Skeletal muscle tissue (tissue), 4 donors: ENCODE data around the gene ADCY10. TPM values are rescaled to one million over a fixed set of nuclear protein-coding genes. Genes with fewer than 3 reads are reported as not detected.
"Not testable (repeated sequence)": the region's sequence is repeated elsewhere in the genome, so short reads cannot be mapped to it uniquely, and the experiment has no call there.

Experiments
- H3K27ac ChIP-seq: one replicate; pipeline ENCODE4 v1.7.0; 2013; ENCODE audit warnings: mild to moderate bottlenecking, low read depth, low read length, inconsistent platforms
- H3K27me3 ChIP-seq, 3 donors: one replicate each; pipeline ENCODE4 v1.7.0; 2013; ENCODE audit warnings: low read length in 3 of 3; ENCODE audit not compliant: control insufficient read depth in 3 of 3, insufficient read depth in 3 of 3
- H3K36me3 ChIP-seq, 3 donors: one replicate each; pipeline ENCODE4 v1.7.0; 2013; ENCODE audit warnings: low read length in 3 of 3; ENCODE audit not compliant: control insufficient read depth in 3 of 3, insufficient read depth in 3 of 3
- H3K4me1 ChIP-seq, 3 donors: one replicate each; pipeline ENCODE4 v1.7.0; 2013; ENCODE audit warnings: low read length in 3 of 3, mild to moderate bottlenecking in 3 of 3; ENCODE audit not compliant: control insufficient read depth in 3 of 3, insufficient read depth in 3 of 3
- H3K4me3 ChIP-seq, 3 donors: one replicate each; pipeline ENCODE4 v1.7.0; 2013; ENCODE audit warnings: low read length in 3 of 3
- H3K9ac ChIP-seq, 3 donors: one replicate each; pipeline ENCODE4 v1.7.0; 2013; ENCODE audit warnings: low read length in 3 of 3, mild to moderate bottlenecking in 3 of 3, moderate library complexity in 2 of 3, low read depth in 1 of 3
- H3K9me3 ChIP-seq, 3 donors: one replicate each; pipeline ENCODE4 v1.7.0; 2013; ENCODE audit warnings: low read length in 3 of 3; ENCODE audit not compliant: control insufficient read depth in 3 of 3
- total RNA-seq: library from RNA; depleted of rRNA; stranded (reverse); fragments of >200 nt; gene quantifications from one replicate; pipeline ENCODE4 v1.2.3, GENCODE V29; 2014
- donor health status: Osteomylitis.

ADCY10 gene
- total RNA-seq, 1 donor from 2014 or later = under 0.01 TPM

GRCh38 chr1:167876597-167877175 is 37.2 kb downstream of the ADCY10 start:
- no peaks in the 10 kb centered on the region for H3K27me3 ChIP-seq
- no peaks in the 10 kb centered on the region for H3K36me3 ChIP-seq
- no peak overlapping the region for H3K27ac ChIP-seq
- no peaks in the 10 kb centered on the region for H3K9me3 ChIP-seq
- H3K4me3 ChIP-seq = no peak overlapping the region
- no peak overlapping the region for H3K9ac ChIP-seq
- no peaks in the 10 kb centered on the region for H3K4me1 ChIP-seq

- H3K27ac ChIP-seq = no peak overlapping the region
- no peak overlapping the region for H3K4me3 ChIP-seq
- no peaks in the 10 kb centered on the region for H3K36me3 ChIP-seq
- no peaks in the 10 kb centered on the region for H3K9me3 ChIP-seq
- no peaks in the 10 kb centered on the region for H3K4me1 ChIP-seq
- H3K27me3 ChIP-seq = no peaks in the 10 kb centered on the region
- no peak overlapping the region for H3K9ac ChIP-seq
Observed at GRCh38 chr1:167871331-167871730, 42.6 kb downstream of the ADCY10 start.

GRCh38 chr1:167869157-167870001 is 44.6 kb downstream of the ADCY10 start:
- not testable (repeated sequence) for H3K9me3 ChIP-seq, H3K27ac ChIP-seq, H3K9ac ChIP-seq, H3K36me3 ChIP-seq, H3K4me3 ChIP-seq, H3K4me1 ChIP-seq, H3K27me3 ChIP-seq

- not testable (repeated sequence) for H3K9ac ChIP-seq, H3K27ac ChIP-seq, H3K9me3 ChIP-seq, H3K4me1 ChIP-seq, H3K4me3 ChIP-seq, H3K27me3 ChIP-seq, H3K36me3 ChIP-seq
Observed at GRCh38 chr1:167866739-167867414, 47.1 kb downstream of the ADCY10 start.

- H3K27ac ChIP-seq, H3K9ac ChIP-seq, H3K9me3 ChIP-seq, H3K4me3 ChIP-seq, H3K36me3 ChIP-seq, H3K27me3 ChIP-seq, H3K4me1 ChIP-seq: not testable (repeated sequence)
Observed at GRCh38 chr1:167866326-167866725, 47.6 kb downstream of the ADCY10 start.

- H3K4me3 ChIP-seq, H3K9ac ChIP-seq, H3K4me1 ChIP-seq, H3K27ac ChIP-seq, H3K9me3 ChIP-seq, H3K27me3 ChIP-seq, H3K36me3 ChIP-seq: not testable (repeated sequence)
Observed at GRCh38 chr1:167865804-167866308, 48.1 kb downstream of the ADCY10 start.

GRCh38 chr1:167865193-167865592 is 48.7 kb downstream of the ADCY10 start:
- not testable (repeated sequence) for H3K9me3 ChIP-seq, H3K27ac ChIP-seq, H3K27me3 ChIP-seq, H3K4me3 ChIP-seq, H3K4me1 ChIP-seq, H3K9ac ChIP-seq, H3K36me3 ChIP-seq

GRCh38 chr1:167864392-167865032 is 49.4 kb downstream of the ADCY10 start:
- Histone ChIP-seq H3K27ac (no peak overlapping the region), H3K27me3 (no peaks in the 10 kb centered on the region), H3K9me3 (peaks cover 0 to 2% (median 0%) of the 10 kb centered on the region in 3 donors), H3K36me3 (no peaks in the 10 kb centered on the region), H3K4me3 (no peak overlapping the region), H3K4me1 (no peaks in the 10 kb centered on the region), H3K9ac (no peak overlapping the region)

GRCh38 chr1:167863921-167864279 is 50.0 kb downstream of the ADCY10 start:
- Histone ChIP-seq H3K27ac (no peak overlapping the region), H3K4me3 (no peak overlapping the region), H3K36me3 (no peaks in the 10 kb centered on the region), H3K9me3 (peaks cover 0 to 2% (median 0%) of the 10 kb centered on the region in 3 donors), H3K9ac (no peak overlapping the region), H3K4me1 (no peaks in the 10 kb centered on the region), H3K27me3 (no peaks in the 10 kb centered on the region)
